Right kidney (tissue), 1 donor: ENCODE results near the gene DCUN1D2.
A peak's percentile ranks its signal among the peaks of the same experiment; 100 is the strongest.
"Not testable (repeated sequence)": the region's sequence is repeated elsewhere in the genome, so short reads cannot be mapped to it uniquely, and the experiment has no call there.

ENCODE experiments used
- DNase-seq: peaks from one replicate; pipeline ENCODE4 v3.0.0-alpha.2; 2016

Gene DCUN1D2

GRCh38 chr13:113465300-113465699, 25.2 kb downstream of the DCUN1D2 start:
- DNase-seq = no peak

- no peak for DNase-seq
These were observed 26.0 kb downstream of the DCUN1D2 start for GRCh38 chr13:113464476-113464875.

- no peak for DNase-seq
These were observed 29.3 kb downstream of the DCUN1D2 start for GRCh38 chr13:113461022-113461751.

GRCh38 chr13:113460599-113460998, 29.9 kb downstream of the DCUN1D2 start:
- DNase-seq = no peak

- DNase-seq = no peak
These were observed 30.4 kb downstream of the DCUN1D2 start for GRCh38 chr13:113460064-113460555.

GRCh38 chr13:113458253-113459065, 32.1 kb downstream of the DCUN1D2 start:
- no peak for DNase-seq

GRCh38 chr13:113457510-113457909, 33.0 kb downstream of the DCUN1D2 start:
- no peak for DNase-seq

GRCh38 chr13:113456116-113456702, 34.3 kb downstream of the DCUN1D2 start:
- DNase-seq = no peak

GRCh38 chr13:113455384-113455783, 35.1 kb downstream of the DCUN1D2 start:
- no peak for DNase-seq

- no peak for DNase-seq
These were observed 35.6 kb downstream of the DCUN1D2 start for GRCh38 chr13:113454936-113455335.

- peak; percentile 69 for DNase-seq
These were observed 37.3 kb downstream of the DCUN1D2 start, which contains the start of gene ADPRHL1 for GRCh38 chr13:113452942-113453901. Gene ADPRHL1, minus strand, starts transcription at chr13:113453488. Its CDS starts 51 bp downstream, at chr13:113453437.

- DNase-seq = no peak
These were observed 38.0 kb downstream of the DCUN1D2 start for GRCh38 chr13:113452466-113452865.

GRCh38 chr13:113451951-113452421, 38.5 kb downstream of the DCUN1D2 start:
- DNase-seq = no peak

- not testable (repeated sequence) for DNase-seq
These were observed 39.5 kb downstream of the DCUN1D2 start for GRCh38 chr13:113450861-113451620.

- not testable (repeated sequence) for DNase-seq
These were observed 40.2 kb downstream of the DCUN1D2 start for GRCh38 chr13:113450348-113450744.

- DNase-seq = no peak
These were observed 40.7 kb downstream of the DCUN1D2 start for GRCh38 chr13:113449693-113450347.

- DNase-seq = no peak
These were observed 41.4 kb downstream of the DCUN1D2 start for GRCh38 chr13:113448885-113449692.

GRCh38 chr13:113448545-113448884, 42.0 kb downstream of the DCUN1D2 start:
- no peak for DNase-seq

- DNase-seq = no peak
These were observed 42.9 kb downstream of the DCUN1D2 start for GRCh38 chr13:113447596-113447995.

GRCh38 chr13:113446488-113446854, 44.0 kb downstream of the DCUN1D2 start:
- no peak for DNase-seq
